ENCODE measurements around the gene SP4.

The SP4 gene

GRCh38 chr7:21504021-21504420, 76.1 kb downstream of the SP4 start:
- Histone ChIP-seq H3K27ac (ENCODE audit: low read depth, low read length, poor library complexity, severe bottlenecking) (no peak overlapping the region), H3K79me2 (ENCODE audit: insufficient read depth, low read length) (no peaks in the 10 kb centered on the region), H3K9ac (ENCODE audit: low read length) (no peak overlapping the region), H3K9me3 (ENCODE audit: low read length) (0 out of 2 replicates have a peak, but pooled peaks cover 3% of the 10 kb centered on the region), H3K36me3 (ENCODE audit: insufficient read depth, low read length) (peaks cover 12% of the 10 kb centered on the region), H3F3A (ENCODE audit: insufficient read depth, low read length) (no peaks in the 10 kb centered on the region), H2AFZ (ENCODE audit: low read length) (no peak overlapping the region), H3K27me3 (ENCODE audit: insufficient read depth, low read length) (no peaks in the 10 kb centered on the region), H3K9me2 (ENCODE audit: low read depth, low read length) (no peaks in the 10 kb centered on the region), H3K4me1 (ENCODE audit: insufficient read depth, low read length, severe bottlenecking) (no peaks in the 10 kb centered on the region), H4K20me1 (ENCODE audit: insufficient read depth, low read length) (no peaks in the 10 kb centered on the region), H3K4me2 (ENCODE audit: low read length) (no peak overlapping the region), H3K4me3 (ENCODE audit: low read depth, low read length, poor library complexity, severe bottlenecking) (no peak overlapping the region)
- TF ChIP-seq EZH2 (IDR thresholded peaks at IDR 0.05; ENCODE audit: borderline replicate concordance, low read length), result no peak
- no peak for TF ChIP-seq CTCF (IDR thresholded peaks at IDR 0.05; ENCODE audit: low read length)

- Histone ChIP-seq H3K9ac (ENCODE audit: low read length) (no peak overlapping the region), H3K4me1 (ENCODE audit: insufficient read depth, low read length, severe bottlenecking) (no peaks in the 10 kb centered on the region), H3K4me2 (ENCODE audit: low read length) (no peak overlapping the region), H2AFZ (ENCODE audit: low read length) (no peak overlapping the region), H3F3A (ENCODE audit: insufficient read depth, low read length) (no peaks in the 10 kb centered on the region), H3K27me3 (ENCODE audit: insufficient read depth, low read length) (no peaks in the 10 kb centered on the region), H3K79me2 (ENCODE audit: insufficient read depth, low read length) (no peaks in the 10 kb centered on the region), H3K4me3 (ENCODE audit: low read depth, low read length, poor library complexity, severe bottlenecking) (no peak overlapping the region), H4K20me1 (ENCODE audit: insufficient read depth, low read length) (no peaks in the 10 kb centered on the region), H3K36me3 (ENCODE audit: insufficient read depth, low read length) (peaks cover 39% of the 10 kb centered on the region), H3K9me2 (ENCODE audit: low read depth, low read length) (no peaks in the 10 kb centered on the region), H3K27ac (ENCODE audit: low read depth, low read length, poor library complexity, severe bottlenecking) (no peak overlapping the region), H3K9me3 (ENCODE audit: low read length) (0 out of 2 replicates have a peak, but pooled peaks cover 7% of the 10 kb centered on the region)
- TF ChIP-seq EZH2 (IDR thresholded peaks at IDR 0.05; ENCODE audit: borderline replicate concordance, low read length), result no peak
- TF ChIP-seq CTCF (IDR thresholded peaks at IDR 0.05; ENCODE audit: low read length), result peak; percentile 69
Observed at GRCh38 chr7:21507627-21508343, 79.9 kb downstream of the SP4 start.

- Histone ChIP-seq H4K20me1 (ENCODE audit: insufficient read depth, low read length) (no peaks in the 10 kb centered on the region), H3K4me1 (ENCODE audit: insufficient read depth, low read length, severe bottlenecking) (no peaks in the 10 kb centered on the region), H3K9me3 (ENCODE audit: low read length) (0 out of 2 replicates have a peak, but pooled peaks cover 7% of the 10 kb centered on the region), H3K9ac (ENCODE audit: low read length) (no peak overlapping the region), H3F3A (ENCODE audit: insufficient read depth, low read length) (no peaks in the 10 kb centered on the region), H3K27ac (ENCODE audit: low read depth, low read length, poor library complexity, severe bottlenecking) (no peak overlapping the region), H3K36me3 (ENCODE audit: insufficient read depth, low read length) (peaks cover 39% of the 10 kb centered on the region), H3K79me2 (ENCODE audit: insufficient read depth, low read length) (no peaks in the 10 kb centered on the region), H3K9me2 (ENCODE audit: low read depth, low read length) (no peaks in the 10 kb centered on the region), H2AFZ (ENCODE audit: low read length) (no peak overlapping the region), H3K4me2 (ENCODE audit: low read length) (no peak overlapping the region), H3K4me3 (ENCODE audit: low read depth, low read length, poor library complexity, severe bottlenecking) (no peak overlapping the region), H3K27me3 (ENCODE audit: insufficient read depth, low read length) (no peaks in the 10 kb centered on the region)
- no peak for TF ChIP-seq CTCF (IDR thresholded peaks at IDR 0.05; ENCODE audit: low read length)
- TF ChIP-seq EZH2 (IDR thresholded peaks at IDR 0.05; ENCODE audit: borderline replicate concordance, low read length), result no peak
Observed at GRCh38 chr7:21508538-21508937, 80.7 kb downstream of the SP4 start.

All from OCI-LY1 (cell line).